ENCODE measurements around the gene TANGO6.

DNA sequence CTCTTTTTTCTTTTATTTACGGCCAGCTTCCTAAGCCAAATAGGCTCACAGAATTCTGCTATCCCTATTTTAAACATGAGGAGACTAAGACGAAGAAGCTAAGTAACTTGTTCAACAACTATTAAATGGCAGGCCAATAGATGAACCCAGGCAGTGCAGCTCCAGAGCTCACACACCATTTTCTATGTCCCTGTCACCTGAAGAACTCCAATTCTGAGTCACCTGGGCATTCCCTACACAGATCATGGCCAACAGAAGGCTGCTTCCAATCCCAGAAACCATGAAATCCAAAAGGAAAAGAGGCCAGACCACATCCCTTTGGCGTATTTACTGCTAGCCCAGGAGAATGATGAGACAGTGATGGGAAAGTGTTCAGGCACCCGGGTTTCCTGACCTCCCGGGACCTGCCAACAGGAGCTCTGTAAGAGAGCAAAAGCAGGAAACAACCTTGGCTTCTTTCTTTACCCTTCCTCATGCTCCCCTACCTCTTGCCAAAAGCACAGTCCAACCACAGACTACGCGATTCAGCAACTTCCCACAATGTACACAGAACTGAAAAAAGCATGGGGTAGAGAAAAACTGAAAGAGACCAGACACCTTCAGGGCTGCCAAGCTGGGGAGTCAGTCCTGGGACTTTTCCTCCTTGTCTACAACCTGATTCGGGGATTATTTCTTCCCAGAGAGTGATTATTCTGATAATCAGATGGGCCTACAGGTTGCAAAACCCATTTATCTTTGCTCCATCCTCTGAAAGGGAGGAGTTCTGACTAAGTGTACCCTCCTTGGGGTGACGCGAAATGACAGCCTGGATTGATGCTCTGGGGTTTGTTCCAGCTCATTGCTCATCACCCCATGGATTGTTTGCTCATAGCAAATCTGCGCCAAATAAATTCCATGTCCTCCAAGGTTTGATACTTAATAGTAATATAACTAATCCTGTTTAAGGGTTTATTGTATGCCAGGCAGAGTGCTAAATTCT is 214.4 kb downstream of the TANGO6 start:
- TF ChIP-seq, protein P1, sequence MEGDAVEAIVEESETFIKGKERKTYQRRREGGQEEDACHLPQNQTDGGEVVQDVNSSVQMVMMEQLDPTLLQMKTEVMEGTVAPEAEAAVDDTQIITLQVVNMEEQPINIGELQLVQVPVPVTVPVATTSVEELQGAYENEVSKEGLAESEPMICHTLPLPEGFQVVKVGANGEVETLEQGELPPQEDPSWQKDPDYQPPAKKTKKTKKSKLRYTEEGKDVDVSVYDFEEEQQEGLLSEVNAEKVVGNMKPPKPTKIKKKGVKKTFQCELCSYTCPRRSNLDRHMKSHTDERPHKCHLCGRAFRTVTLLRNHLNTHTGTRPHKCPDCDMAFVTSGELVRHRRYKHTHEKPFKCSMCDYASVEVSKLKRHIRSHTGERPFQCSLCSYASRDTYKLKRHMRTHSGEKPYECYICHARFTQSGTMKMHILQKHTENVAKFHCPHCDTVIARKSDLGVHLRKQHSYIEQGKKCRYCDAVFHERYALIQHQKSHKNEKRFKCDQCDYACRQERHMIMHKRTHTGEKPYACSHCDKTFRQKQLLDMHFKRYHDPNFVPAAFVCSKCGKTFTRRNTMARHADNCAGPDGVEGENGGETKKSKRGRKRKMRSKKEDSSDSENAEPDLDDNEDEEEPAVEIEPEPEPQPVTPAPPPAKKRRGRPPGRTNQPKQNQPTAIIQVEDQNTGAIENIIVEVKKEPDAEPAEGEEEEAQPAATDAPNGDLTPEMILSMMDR (conservative IDR thresholded peaks at IDR 0.05; ENCODE audit: low read depth, low read length): no peak
- TF ChIP-seq EZH2 (IDR thresholded peaks at IDR 0.05; ENCODE audit: borderline replicate concordance, low read depth, low read length, poor library complexity, severe bottlenecking): no peak
